NCI-H2171 (cell line): ENCODE data around the gene TCF21.

ENCODE experiments used
- DNase-seq: peaks from one replicate; lab custom pipeline; 2025; lab: John Stamatoyannopoulos, UW

The TCF21 gene

GRCh38 chr6:133889557-133890403, 867 bp downstream of the TCF21 start:
- no peak for DNase-seq

GRCh38 chr6:133890711-133891148, 1.8 kb downstream of the TCF21 start:
- DNase-seq = no peak

DNA sequence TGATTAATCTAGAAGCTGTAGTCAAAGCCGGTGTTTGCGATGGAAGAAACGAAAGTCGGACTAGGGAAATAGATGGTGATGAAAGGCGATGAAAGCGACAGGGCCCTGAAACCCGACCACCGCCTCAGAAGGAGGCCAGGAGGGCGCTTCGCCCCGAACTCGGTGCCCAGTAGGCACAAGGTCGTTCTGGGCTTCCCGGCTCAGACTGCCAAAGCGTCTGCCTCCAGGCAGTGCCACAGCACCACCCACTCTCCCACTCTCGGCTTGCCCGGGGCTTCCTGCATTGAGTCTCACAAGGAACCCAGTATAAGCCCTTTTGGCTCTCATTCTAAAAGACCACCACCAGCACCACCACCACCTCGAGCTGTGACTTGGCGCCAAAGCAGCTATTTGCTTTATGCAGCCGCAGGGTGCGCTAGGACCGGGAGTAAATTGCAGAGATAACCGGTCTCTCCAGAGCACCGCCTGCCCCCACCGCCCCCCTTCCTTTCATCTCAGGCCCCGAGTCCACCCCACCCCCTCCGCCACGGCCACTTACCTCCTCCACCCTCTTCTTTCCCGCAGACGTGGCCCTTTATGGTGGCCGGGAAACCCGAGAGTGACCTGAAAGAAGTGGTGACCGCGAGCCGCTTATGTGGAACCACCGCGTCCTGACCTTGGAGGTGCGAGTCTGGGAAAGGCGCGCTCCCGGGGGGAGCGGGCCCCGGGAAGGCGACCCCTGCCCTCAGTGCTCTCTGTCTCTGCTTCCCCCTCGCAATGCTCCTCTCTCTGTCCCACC, 2.4 kb downstream of the TCF21 start:
- DNase-seq = no peak

- DNase-seq = no peak
These were observed 3.3 kb downstream of the TCF21 start for GRCh38 chr6:133891927-133892812.

- no peak for DNase-seq
These were observed 4.1 kb downstream of the TCF21 start for GRCh38 chr6:133892813-133893691.

DNA sequence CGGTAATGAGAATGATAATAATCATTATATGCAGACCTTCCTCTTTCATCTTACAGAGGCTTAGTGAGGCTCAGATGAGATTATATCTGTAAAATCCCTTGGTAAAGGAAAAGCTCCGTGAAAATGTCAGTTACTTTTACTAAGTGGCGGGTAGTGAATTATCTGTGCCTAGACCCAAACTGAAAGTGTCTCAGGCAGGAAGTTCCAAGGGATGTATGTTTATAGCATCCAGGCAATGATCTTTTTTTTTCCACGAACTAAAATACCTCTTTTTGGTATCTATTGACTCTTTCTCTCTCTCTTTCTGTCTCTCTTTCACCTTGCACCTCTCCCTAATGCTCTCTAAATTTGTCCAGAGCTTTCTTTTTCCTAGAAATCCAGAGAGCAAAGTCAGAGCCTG, 5.0 kb downstream of the TCF21 start:
- DNase-seq = no peak

DNA sequence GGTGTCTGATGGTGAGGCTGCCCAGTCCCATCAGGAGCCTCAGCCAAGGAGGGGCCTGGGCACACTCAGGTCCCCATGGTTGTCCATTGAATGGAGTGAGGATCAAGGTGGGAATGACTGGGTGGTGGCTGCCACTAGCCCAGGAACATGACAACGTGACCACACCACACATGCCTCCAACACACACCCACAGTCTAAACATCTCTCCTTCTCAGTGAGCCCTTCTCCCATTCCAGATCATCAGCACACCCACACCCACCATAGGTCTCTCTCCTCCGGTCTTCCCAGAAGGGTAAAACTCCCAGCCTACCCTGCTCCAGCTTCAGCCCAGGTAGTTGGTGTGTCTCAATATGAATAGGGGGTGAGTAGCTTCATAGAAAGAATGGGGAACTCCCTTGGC, 5.5 kb downstream of the TCF21 start:
- DNase-seq = no peak

DNA sequence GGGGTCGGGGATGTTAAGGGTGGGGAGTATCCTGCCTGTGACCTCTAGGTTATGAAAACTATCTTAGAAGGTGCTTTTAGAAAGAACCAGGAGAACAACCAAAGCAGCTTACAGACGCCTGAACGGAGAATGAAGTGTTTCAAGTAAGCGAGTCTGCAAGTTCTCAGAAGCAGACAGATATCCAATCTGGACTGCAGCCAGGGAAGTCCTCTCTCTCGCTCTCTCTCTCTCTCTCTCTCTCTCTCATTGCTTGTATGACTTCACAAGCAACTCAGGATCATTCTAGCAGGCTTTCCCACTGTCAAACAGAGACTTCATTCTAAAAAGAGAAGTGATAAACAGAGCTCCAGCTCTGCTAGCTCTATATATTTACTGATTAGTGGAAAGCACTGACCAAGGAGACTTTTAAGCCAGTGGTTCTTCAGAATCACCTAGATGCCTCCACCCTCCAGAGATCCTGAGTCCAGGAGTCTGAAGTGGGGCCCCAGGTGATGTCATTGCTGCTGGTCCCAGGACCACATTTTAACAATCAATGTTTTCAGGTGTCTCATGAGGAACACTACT, 6.0 kb downstream of the TCF21 start:
- DNase-seq = no peak

GRCh38 chr6:133895573-133896343, 6.8 kb downstream of the TCF21 start:
- no peak for DNase-seq

- DNase-seq = no peak
These were observed 7.4 kb downstream of the TCF21 start for GRCh38 chr6:133896344-133896721.

- no peak for DNase-seq
These were observed 9.3 kb downstream of the TCF21 start for GRCh38 chr6:133898263-133898662.

GRCh38 chr6:133899556-133899955, 10.6 kb downstream of the TCF21 start:
- DNase-seq = no peak

DNA sequence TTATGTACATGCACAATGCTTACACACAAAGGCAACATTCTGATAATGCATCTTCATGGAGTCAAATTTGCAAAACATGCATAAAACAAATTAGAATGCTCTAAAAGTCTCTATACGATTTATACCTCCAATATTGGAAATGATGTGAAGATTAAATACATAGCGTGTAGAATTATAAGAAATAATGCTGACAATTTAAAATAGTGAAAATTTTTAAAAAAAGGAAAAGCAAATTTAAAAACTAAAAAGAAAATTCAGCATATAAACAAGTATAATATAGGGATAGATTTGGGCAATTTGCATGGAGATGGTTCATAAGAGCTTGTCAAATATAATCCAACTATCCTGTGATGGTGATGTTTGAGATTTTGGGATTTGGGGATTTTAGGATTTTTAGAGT, 14.9 kb downstream of the TCF21 start:
- no peak for DNase-seq

- DNase-seq = no peak
These were observed 17.1 kb downstream of the TCF21 start for GRCh38 chr6:133906050-133906449.

GRCh38 chr6:133916650-133917151, 27.8 kb downstream of the TCF21 start:
- DNase-seq = peak; percentile 44

DNA sequence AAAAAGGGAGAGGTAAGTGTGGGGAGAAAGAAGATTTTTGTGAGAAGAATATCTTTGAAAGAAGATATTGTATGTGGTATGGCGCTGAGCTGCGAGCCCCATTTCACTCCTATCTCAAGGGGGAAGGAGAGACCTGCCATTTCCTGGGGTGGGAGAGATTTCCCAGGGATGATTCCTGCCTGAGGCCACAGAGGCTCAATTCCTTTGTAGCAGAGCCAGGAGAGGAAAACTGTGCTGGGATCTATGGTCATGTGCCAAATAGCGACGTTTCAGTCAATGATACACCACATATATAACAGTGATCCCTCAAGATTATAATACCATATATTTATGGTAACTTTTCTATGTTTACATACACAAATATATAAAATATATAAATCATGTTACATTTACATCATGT, 28.9 kb downstream of the TCF21 start:
- no peak for DNase-seq

DNA sequence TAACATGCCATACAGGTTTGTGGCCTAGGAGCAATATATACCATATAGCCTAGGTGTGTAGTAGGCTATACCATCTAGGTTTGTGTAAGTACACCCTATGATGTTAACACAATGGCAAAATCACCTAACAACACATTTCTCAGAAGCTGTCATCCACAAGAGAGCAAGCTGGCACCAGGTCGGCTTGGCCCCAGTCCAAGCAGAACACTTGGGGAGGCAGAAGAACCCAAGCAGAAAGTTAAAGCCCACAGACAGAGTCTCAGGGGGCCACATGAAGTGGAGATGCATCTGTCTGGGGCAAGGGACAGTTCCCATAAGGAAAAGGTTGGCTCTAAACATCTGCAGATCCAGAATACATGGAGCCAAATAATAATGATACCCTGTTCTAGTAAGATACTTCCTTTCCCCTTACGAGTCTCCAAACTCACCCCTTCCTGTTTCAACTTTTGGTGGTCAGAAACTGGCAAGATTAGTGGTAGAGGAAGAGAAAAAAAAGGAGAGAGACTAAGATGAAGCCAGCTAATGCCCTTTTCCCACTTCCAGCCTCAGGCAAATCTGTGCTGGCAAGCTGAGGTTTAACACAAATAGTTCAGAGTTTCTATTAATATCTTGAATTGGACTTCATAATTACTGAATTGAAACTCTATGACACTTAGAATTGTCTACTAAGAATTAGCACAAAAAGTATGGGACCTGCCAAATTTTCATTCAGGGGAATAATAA, 29.5 kb downstream of the TCF21 start:
- DNase-seq = peak; percentile 86

- no peak for DNase-seq
These were observed 30.4 kb downstream of the TCF21 start for GRCh38 chr6:133919362-133919761.

DNA sequence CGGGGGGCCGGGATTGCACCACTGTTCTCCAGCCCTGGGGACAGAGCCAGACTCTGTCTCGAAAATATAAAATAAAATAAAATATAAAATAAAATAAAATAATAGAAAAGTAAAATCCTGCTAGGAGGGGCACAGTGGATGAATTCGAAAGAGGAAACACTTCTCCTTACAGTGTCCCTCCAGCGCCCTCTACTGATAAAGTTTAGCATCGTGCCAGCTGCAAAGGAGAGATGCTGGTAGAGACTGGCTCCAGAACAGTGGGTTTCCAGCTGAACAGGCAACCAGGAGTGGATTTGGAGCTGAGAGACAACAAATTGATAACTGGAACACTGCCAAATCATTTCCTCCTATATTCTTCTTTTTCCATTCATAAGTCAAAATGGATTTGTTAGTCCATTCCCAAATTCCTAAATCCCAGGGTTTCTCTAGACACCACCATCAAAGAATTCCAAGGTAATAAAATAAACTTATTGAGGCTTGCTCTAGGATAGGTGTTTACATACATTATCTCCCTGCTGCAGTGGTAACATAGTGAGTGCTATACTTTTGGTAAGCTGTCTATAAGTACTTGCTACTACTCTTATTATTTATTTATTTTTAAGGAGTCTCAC, 32.4 kb downstream of the TCF21 start:
- peak; percentile 73 for DNase-seq
